Activated naive CD8-positive, alpha-beta T cell treated with anti-CD3 and anti-CD28 coated beads, Interleukin-2, amount 50 U/mL, for 24 hours (primary cell): Measurements from ENCODE around the gene TPI1.
"Not testable (repeated sequence)": the region's sequence is repeated elsewhere in the genome, so short reads cannot be mapped to it uniquely, and the experiment has no call there.

Source experiments
- ATAC-seq: fragments of 150-1000 bp; cut with Tn5 transposase; one replicate; pipeline ENCODE4 v1.10.0; 2021
- DNase-seq: peaks from one replicate; pipeline ENCODE4 v3.0.0; 2021
- H3K27ac Mint-ChIP-seq: one replicate; pipeline ENCODE4 v1.8.0; 2021; ENCODE audit warnings: mild to moderate bottlenecking, mixed read lengths
- H3K27me3 Mint-ChIP-seq: one replicate; pipeline ENCODE4 v1.8.0; 2021; ENCODE audit warnings: mixed read lengths
- H3K36me3 Mint-ChIP-seq: one replicate; pipeline ENCODE4 v1.8.0; 2021; ENCODE audit warnings: low read depth, mixed read lengths
- H3K4me1 Mint-ChIP-seq: one replicate; pipeline ENCODE4 v1.8.0; 2021; ENCODE audit warnings: mixed read lengths
- H3K4me3 Mint-ChIP-seq: one replicate; pipeline ENCODE4 v1.8.0; 2021; ENCODE audit warnings: mild to moderate bottlenecking, moderate library complexity, mixed read lengths
- H3K9me3 Mint-ChIP-seq: one replicate; pipeline ENCODE4 v1.8.0; 2021; ENCODE audit warnings: mixed read lengths

Gene TPI1

GRCh38 chr12:6866163-6866919 is 990 bp upstream of the TPI1 start:
- DNase-seq, result peak; percentile 31
- H3K9me3 Mint-ChIP-seq, result no peaks in the 10 kb centered on the region
- peak overlapping the region; percentile 31 for H3K27ac Mint-ChIP-seq
- peaks cover 58% of the 10 kb centered on the region for H3K36me3 Mint-ChIP-seq
- peaks cover 2% of the 10 kb centered on the region for H3K27me3 Mint-ChIP-seq
- H3K4me3 Mint-ChIP-seq, result peak overlapping the region; percentile 94
- H3K4me1 Mint-ChIP-seq, result peaks cover 48% of the 10 kb centered on the region
- no peak for ATAC-seq

GRCh38 chr12:6866920-6867412 is 365 bp upstream of the TPI1 start:
- Mint-ChIP-seq H3K36me3 (peaks cover 61% of the 10 kb centered on the region), H3K4me1 (peaks cover 54% of the 10 kb centered on the region), H3K27ac (peak overlapping the region; percentile 97), H3K27me3 (peaks cover 2% of the 10 kb centered on the region), H3K4me3 (peak overlapping the region; percentile 94), H3K9me3 (no peaks in the 10 kb centered on the region)
- peak; percentile 2 for ATAC-seq
- DNase-seq, result no peak

GRCh38 chr12:6868211-6869048 is 1.1 kb downstream of the TPI1 start:
- peaks cover 2% of the 10 kb centered on the region for H3K27me3 Mint-ChIP-seq
- H3K27ac Mint-ChIP-seq, result peak overlapping the region; percentile 97
- DNase-seq (no peak), ATAC-seq (no peak)
- no peaks in the 10 kb centered on the region for H3K9me3 Mint-ChIP-seq
- H3K4me3 Mint-ChIP-seq, result peak overlapping the region; percentile 94
- peaks cover 64% of the 10 kb centered on the region for H3K4me1 Mint-ChIP-seq
- H3K36me3 Mint-ChIP-seq, result peaks cover 59% of the 10 kb centered on the region

- Mint-ChIP-seq H3K27ac (peak overlapping the region; percentile 97), H3K36me3 (peaks cover 57% of the 10 kb centered on the region), H3K4me3 (peak overlapping the region; percentile 94), H3K27me3 (peaks cover 2% of the 10 kb centered on the region), H3K4me1 (peaks cover 68% of the 10 kb centered on the region), H3K9me3 (no peaks in the 10 kb centered on the region)
- DNase-seq (peak; percentile 83), ATAC-seq (no peak)
These were observed 2.0 kb downstream of the TPI1 start for GRCh38 chr12:6869049-6870021.

- not testable (repeated sequence) for H3K9me3 Mint-ChIP-seq, H3K27me3 Mint-ChIP-seq, DNase-seq, ATAC-seq
- peak overlapping the region; percentile 94 for H3K4me3 Mint-ChIP-seq
- peaks cover 60% of the 10 kb centered on the region for H3K36me3 Mint-ChIP-seq
- H3K4me1 Mint-ChIP-seq, result peaks cover 71% of the 10 kb centered on the region
- peak overlapping the region; percentile 86 for H3K27ac Mint-ChIP-seq
These were observed 3.0 kb downstream of the TPI1 start for GRCh38 chr12:6870304-6870703.

- peak; percentile 31 for ATAC-seq
- peak overlapping the region; percentile 94 for H3K4me3 Mint-ChIP-seq
- H3K9me3 Mint-ChIP-seq, result no peaks in the 10 kb centered on the region
- peaks cover 62% of the 10 kb centered on the region for H3K36me3 Mint-ChIP-seq
- peak overlapping the region; percentile 86 for H3K27ac Mint-ChIP-seq
- peaks cover 64% of the 10 kb centered on the region for H3K4me1 Mint-ChIP-seq
- DNase-seq, result peak; percentile 61
- peaks cover 2% of the 10 kb centered on the region for H3K27me3 Mint-ChIP-seq
These were observed 4.0 kb downstream of the TPI1 start for GRCh38 chr12:6871052-6871957.

GRCh38 chr12:6872073-6873048 is 5.0 kb downstream of the TPI1 start:
- Mint-ChIP-seq H3K36me3 (peaks cover 66% of the 10 kb centered on the region), H3K9me3 (no peaks in the 10 kb centered on the region), H3K4me3 (peak overlapping the region; percentile 94), H3K27ac (peak overlapping the region; percentile 86), H3K27me3 (peaks cover 1% of the 10 kb centered on the region), H3K4me1 (peaks cover 54% of the 10 kb centered on the region)
- ATAC-seq (peak; percentile 40), DNase-seq (peak; percentile 90)

GRCh38 chr12:6873094-6874014 is 6.0 kb downstream of the TPI1 start, which contains the start of gene SPSB2:
Gene SPSB2 (minus strand): TSS chr12:6873303. CDS start chr12:6872901, 402 bp downstream.
- H3K36me3 Mint-ChIP-seq, result peaks cover 63% of the 10 kb centered on the region
- H3K9me3 Mint-ChIP-seq, result no peaks in the 10 kb centered on the region
- peak; percentile 75 for ATAC-seq
- peak within 1 kb of the TSS; percentile 94 for H3K4me3 Mint-ChIP-seq
- H3K4me1 Mint-ChIP-seq, result peaks cover 54% of the 10 kb centered on the region
- H3K27ac Mint-ChIP-seq, result peak within 1 kb of the TSS; percentile 86
- H3K27me3 Mint-ChIP-seq, result no peaks in the 10 kb centered on the region
- DNase-seq, result peak; percentile 100

GRCh38 chr12:6874015-6874368 is 6.7 kb downstream of the TPI1 start:
- not testable (repeated sequence) for H3K9me3 Mint-ChIP-seq, ATAC-seq, H3K27me3 Mint-ChIP-seq, DNase-seq
- Mint-ChIP-seq H3K36me3 (peaks cover 59% of the 10 kb centered on the region), H3K4me3 (peak overlapping the region; percentile 94), H3K4me1 (peaks cover 47% of the 10 kb centered on the region), H3K27ac (peak overlapping the region; percentile 71)

GRCh38 chr12:6879824-6880223 is 12.5 kb downstream of the TPI1 start:
- H3K9me3 Mint-ChIP-seq, H3K27ac Mint-ChIP-seq, H3K4me1 Mint-ChIP-seq, ATAC-seq, H3K4me3 Mint-ChIP-seq, H3K27me3 Mint-ChIP-seq, DNase-seq: not testable (repeated sequence)
- H3K36me3 Mint-ChIP-seq, result peaks cover 26% of the 10 kb centered on the region

- DNase-seq, result no peak
- no peaks in the 10 kb centered on the region for H3K27me3 Mint-ChIP-seq
- H3K9me3 Mint-ChIP-seq, result no peaks in the 10 kb centered on the region
- H3K4me1 Mint-ChIP-seq, result no peaks in the 10 kb centered on the region
- H3K4me3 Mint-ChIP-seq, result no peak overlapping the region
- no peak overlapping the region for H3K27ac Mint-ChIP-seq
- H3K36me3 Mint-ChIP-seq, result peaks cover 9% of the 10 kb centered on the region
- no peak for ATAC-seq
These were observed 15.9 kb downstream of the TPI1 start for GRCh38 chr12:6883252-6883651.
